Hepatocyte (in vitro differentiated cells): ENCODE results near the gene LRMDA.

Experiments
- EZH2 ChIP-seq: fragments of 200-600 bp; sonication (generic); IDR thresholded peaks from 2 replicates; pipeline ENCODE4 v1.6.1; 2016; ENCODE audit warnings: antibody characterized with exemption, mild to moderate bottlenecking, borderline replicate concordance
- EZH2phosphoT487 ChIP-seq: fragments of 200-600 bp; sonication (generic); IDR thresholded peaks from one replicate; pipeline ENCODE4 v1.6.1; 2018; ENCODE audit warnings: antibody characterized with exemption, mild to moderate bottlenecking, low read depth, moderate library complexity; ENCODE audit not compliant: unreplicated experiment, severe bottlenecking
- TF ChIP-seq, protein P1 (sequence below): fragments of 200-600 bp; sonication (generic); IDR thresholded peaks from 2 replicates; pipeline ENCODE4 v1.5.1; 2016; ENCODE audit warnings: antibody characterized with exemption, mild to moderate bottlenecking; ENCODE audit not compliant: poor library complexity

DNA sequence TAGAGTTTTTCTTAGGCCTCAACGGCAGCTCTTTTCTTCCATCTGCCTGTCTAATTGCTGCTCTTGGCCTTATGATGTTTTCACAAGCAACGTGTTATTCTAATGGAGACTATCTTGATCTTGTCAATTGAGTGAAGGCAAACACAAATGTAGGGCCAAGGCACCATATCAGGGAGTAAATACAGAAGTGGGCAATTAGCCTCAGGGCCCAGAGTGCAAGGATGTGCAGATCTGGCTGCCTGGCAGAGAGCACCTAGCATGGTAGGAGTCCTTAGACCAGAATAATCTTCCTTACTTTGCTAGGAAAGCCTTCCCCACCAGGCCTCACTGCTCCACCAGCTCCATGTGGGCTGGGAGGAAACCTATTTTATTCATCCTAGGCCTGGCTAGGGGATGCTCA is 590.9 kb downstream of the LRMDA start:
- TF ChIP-seq EZH2 (no peak), EZH2phosphoT487 (no peak)
- TF ChIP-seq, protein P1, sequence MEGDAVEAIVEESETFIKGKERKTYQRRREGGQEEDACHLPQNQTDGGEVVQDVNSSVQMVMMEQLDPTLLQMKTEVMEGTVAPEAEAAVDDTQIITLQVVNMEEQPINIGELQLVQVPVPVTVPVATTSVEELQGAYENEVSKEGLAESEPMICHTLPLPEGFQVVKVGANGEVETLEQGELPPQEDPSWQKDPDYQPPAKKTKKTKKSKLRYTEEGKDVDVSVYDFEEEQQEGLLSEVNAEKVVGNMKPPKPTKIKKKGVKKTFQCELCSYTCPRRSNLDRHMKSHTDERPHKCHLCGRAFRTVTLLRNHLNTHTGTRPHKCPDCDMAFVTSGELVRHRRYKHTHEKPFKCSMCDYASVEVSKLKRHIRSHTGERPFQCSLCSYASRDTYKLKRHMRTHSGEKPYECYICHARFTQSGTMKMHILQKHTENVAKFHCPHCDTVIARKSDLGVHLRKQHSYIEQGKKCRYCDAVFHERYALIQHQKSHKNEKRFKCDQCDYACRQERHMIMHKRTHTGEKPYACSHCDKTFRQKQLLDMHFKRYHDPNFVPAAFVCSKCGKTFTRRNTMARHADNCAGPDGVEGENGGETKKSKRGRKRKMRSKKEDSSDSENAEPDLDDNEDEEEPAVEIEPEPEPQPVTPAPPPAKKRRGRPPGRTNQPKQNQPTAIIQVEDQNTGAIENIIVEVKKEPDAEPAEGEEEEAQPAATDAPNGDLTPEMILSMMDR: no peak
